MG63 (cell line): ENCODE measurements around the gene SFSWAP. TPM values are rescaled to one million over a fixed set of nuclear protein-coding genes. Genes with fewer than 3 reads are reported as not detected.
"Not testable (repeated sequence)": the region's sequence is repeated elsewhere in the genome, so short reads cannot be mapped to it uniquely, and the experiment has no call there.

Source experiments
- DNase-seq: peaks from one replicate; pipeline ENCODE4 v3.0.0-alpha.2; 2020
- H3K27me3 ChIP-seq: fragments of 250-450 bp; sonication (Bioruptor Pico); 2 replicates; pipeline ENCODE4 v1.5.1; 2020; ENCODE audit warnings: mild to moderate bottlenecking, moderate library complexity
- H3K36me3 ChIP-seq: fragments of 250-450 bp; sonication (Bioruptor Pico); 2 replicates; pipeline ENCODE4 v1.5.1; 2020; ENCODE audit warnings: mild to moderate bottlenecking, moderate library complexity
- H3K4me3 ChIP-seq: fragments of 250-450 bp; sonication (Bioruptor Pico); 2 replicates; pipeline ENCODE4 v1.5.1; 2020; ENCODE audit warnings: mild to moderate bottlenecking, moderate library complexity
- H3K9me3 ChIP-seq: fragments of 250-450 bp; sonication (Bioruptor Pico); 2 replicates; pipeline ENCODE4 v1.5.1; 2020; ENCODE audit warnings: mild to moderate bottlenecking, moderate library complexity
- total RNA-seq: library from RNA; depleted of rRNA; stranded (reverse); fragments of >200 nt; shearing (Covaris generic); gene quantifications from 2 replicates; pipeline ENCODE4 v1.2.3, GENCODE V29; 2014; ENCODE audit warnings: low replicate concordance

Gene SFSWAP
- total RNA-seq, 1 experiment from 2014 or later = 19.3 TPM

DNA sequence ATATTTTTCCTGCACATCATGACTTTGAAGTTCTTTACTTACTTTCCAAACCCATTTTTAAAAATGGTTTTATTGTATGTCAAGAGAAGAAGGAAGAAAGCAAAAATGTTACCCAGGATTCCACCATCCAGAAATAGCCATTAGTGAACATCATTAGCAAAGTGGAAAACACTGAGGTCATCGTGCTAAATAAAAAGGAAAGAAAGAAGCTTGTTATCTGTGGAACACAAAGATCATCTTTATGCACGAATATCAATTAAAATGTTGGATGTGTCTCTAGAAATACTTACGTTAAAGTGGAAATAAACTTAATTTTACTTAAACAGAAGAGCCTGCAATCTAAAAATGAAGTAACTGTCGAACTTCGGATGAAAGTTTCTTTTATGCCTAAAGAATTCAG is 27.3 kb downstream of the SFSWAP start:
- Histone ChIP-seq H3K36me3 (peaks cover 81% of the 10 kb centered on the region), H3K27me3 (no peaks in the 10 kb centered on the region), H3K9me3 (peaks cover 7% of the 10 kb centered on the region), H3K4me3 (no peak overlapping the region)
- no peak for DNase-seq

- H3K36me3 ChIP-seq = peaks cover 83% of the 10 kb centered on the region
- H3K4me3 ChIP-seq = no peak overlapping the region
- peaks cover 13% of the 10 kb centered on the region for H3K9me3 ChIP-seq
- no peak for DNase-seq
- H3K27me3 ChIP-seq = no peaks in the 10 kb centered on the region
Measured at GRCh38 chr12:131740626-131741025, 29.7 kb downstream of the SFSWAP start.

DNA sequence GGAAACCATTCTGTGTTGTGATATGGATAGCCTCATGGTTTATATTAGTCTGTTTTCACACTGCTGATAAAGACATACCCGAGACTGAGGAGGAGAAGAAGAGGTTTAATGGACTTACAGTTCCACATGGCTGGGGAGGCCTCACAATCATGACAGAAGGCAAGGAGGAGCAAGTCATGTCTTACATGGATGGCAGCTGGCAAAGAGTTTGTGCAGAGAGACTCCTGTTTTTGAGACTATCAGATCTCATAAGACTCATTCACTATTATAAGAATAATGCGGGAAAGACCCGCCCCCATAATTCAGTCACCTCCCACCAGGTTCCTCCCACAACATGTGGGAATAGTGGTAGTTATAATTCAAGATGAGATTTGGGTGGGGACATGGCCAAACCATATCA is 31.9 kb downstream of the SFSWAP start:
- H3K27me3 ChIP-seq, DNase-seq, H3K4me3 ChIP-seq: not testable (repeated sequence)
- Histone ChIP-seq H3K9me3 (peaks cover 13% of the 10 kb centered on the region), H3K36me3 (peaks cover 88% of the 10 kb centered on the region)

DNA sequence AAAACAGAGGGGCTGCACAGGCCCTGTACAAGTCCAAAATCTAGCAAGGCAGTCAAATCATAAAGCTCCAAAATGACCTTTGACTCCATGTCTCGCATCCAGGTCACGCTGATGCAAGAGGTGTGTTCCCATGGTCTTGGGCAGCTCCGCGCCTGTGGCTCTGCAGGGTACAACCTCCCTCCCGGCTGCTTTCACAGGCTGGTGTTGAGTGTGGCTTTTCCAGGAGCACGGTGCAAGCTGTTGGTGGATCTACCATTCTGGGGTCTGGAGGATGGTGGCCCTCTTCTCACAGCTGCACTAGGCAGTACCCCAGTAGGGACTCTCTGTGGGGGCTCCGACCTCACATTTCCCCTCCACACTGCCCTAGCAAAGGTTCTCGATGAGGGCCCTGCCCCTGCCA is 32.5 kb downstream of the SFSWAP start:
- not testable (repeated sequence) for H3K4me3 ChIP-seq, DNase-seq, H3K27me3 ChIP-seq
- peaks cover 13% of the 10 kb centered on the region for H3K9me3 ChIP-seq
- H3K36me3 ChIP-seq = peaks cover 88% of the 10 kb centered on the region

DNA sequence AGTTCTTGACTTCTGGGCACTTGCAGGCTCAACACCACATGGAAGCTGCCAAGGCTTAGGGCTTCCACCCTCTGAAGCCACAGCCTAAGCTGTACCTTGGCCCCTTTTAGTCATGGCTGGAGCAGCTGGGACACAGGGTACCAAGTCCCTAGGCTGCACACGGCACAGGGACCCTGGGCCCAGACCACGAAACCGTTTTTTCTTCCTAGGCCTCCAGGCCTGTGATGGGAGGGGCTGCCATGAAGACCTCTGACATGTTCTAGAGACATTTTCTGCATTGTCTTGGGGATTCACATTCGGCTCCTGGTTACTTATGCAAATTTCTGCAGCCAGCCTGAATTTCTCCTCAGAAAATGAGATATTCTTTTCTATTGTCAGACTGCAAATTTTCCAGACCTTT is 33.0 kb downstream of the SFSWAP start:
- not testable (repeated sequence) for DNase-seq, H3K4me3 ChIP-seq, H3K27me3 ChIP-seq
- Histone ChIP-seq H3K9me3 (peaks cover 13% of the 10 kb centered on the region), H3K36me3 (peaks cover 89% of the 10 kb centered on the region)

DNA sequence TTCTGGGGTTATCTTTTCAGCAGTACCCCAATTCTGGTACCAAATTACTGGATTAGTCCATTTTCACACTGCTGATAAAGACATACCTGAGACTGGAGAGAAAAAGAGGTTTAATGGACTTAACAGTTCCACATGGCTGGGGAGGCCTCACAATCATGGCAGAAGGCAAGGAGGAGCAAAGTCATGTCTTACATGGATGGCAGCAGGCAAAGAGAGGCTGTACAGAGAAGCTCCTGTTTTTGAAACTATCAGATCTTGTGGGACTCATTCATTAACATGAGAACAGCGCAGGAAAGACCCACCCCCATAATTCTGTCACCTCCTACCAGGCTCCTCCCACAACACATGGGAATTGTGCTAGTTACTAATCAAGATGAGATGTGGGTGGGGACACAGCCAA is 33.8 kb downstream of the SFSWAP start:
- DNase-seq, H3K27me3 ChIP-seq, H3K4me3 ChIP-seq: not testable (repeated sequence)
- Histone ChIP-seq H3K9me3 (peaks cover 13% of the 10 kb centered on the region), H3K36me3 (peaks cover 84% of the 10 kb centered on the region)

- H3K36me3 ChIP-seq = peaks cover 82% of the 10 kb centered on the region
- H3K4me3 ChIP-seq = no peak overlapping the region
- H3K9me3 ChIP-seq = peaks cover 13% of the 10 kb centered on the region
- DNase-seq = no peak
- H3K27me3 ChIP-seq = no peaks in the 10 kb centered on the region
Measured at GRCh38 chr12:131745706-131746105, 34.8 kb downstream of the SFSWAP start.

GRCh38 chr12:131747276-131748177 is 36.6 kb downstream of the SFSWAP start:
- H3K4me3 ChIP-seq = no peak overlapping the region
- H3K36me3 ChIP-seq = peaks cover 84% of the 10 kb centered on the region
- no peak for DNase-seq
- H3K27me3 ChIP-seq = no peaks in the 10 kb centered on the region
- H3K9me3 ChIP-seq = peaks cover 13% of the 10 kb centered on the region

DNA sequence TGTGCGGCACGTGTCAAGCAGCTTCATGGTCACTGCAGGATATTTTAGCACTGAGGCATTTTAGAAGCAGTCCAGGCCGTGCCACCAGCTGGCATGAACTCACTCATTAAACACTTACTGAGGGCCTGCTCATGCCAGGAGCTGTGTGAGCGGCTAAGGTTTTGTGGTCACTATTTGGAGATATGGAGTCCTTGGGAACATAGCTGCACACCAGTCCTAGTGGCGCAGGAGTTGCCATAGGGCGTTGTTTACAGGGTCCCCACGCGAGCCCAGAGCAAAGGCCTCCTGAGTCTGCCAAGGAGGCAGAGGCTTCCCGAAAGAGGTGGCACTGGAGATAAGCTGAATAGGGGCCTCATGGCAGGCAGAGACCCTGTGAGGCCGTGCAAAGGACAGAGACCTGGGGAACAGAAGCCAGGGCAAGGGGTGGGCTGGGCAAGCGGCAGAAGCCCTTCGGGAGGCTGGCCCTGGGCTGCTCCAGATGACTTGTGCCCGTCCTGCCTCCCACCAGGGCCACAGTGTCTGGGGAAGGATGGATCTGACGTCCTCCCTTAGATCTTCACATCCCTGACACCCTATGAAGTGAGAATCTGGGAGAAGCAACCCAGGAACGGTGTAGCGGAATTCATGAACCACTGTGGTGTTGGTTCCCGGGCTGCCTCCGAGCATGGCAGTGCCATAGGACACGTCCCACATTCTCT is 38.9 kb downstream of the SFSWAP start:
- no peak for DNase-seq
- no peaks in the 10 kb centered on the region for H3K9me3 ChIP-seq
- no peak overlapping the region for H3K4me3 ChIP-seq
- H3K36me3 ChIP-seq = peaks cover 81% of the 10 kb centered on the region
- H3K27me3 ChIP-seq = no peaks in the 10 kb centered on the region

DNA sequence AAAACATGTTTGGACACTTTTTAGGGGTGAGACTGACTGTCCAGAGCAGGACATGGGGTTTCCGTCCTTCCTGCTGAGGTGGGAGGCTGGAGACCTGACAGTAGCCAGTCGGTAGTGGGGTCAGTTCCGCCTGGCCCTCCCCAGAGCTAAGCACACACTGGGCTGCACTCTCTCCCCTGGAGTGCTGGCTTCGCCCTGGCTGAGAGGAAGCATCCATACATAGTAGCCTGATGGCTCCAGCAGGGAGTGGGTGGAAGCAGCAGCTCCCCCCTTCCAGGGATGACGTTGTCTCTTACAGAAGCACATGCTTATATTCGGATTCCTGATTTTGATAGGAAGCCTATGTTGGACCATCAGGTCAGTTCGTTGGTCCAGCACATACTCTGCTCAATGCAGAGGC is 40.4 kb downstream of the SFSWAP start:
- H3K9me3 ChIP-seq = no peaks in the 10 kb centered on the region
- no peak for DNase-seq
- H3K4me3 ChIP-seq = no peak overlapping the region
- H3K36me3 ChIP-seq = peaks cover 81% of the 10 kb centered on the region
- H3K27me3 ChIP-seq = no peaks in the 10 kb centered on the region

- Histone ChIP-seq H3K36me3 (peaks cover 83% of the 10 kb centered on the region), H3K9me3 (no peaks in the 10 kb centered on the region), H3K4me3 (no peak overlapping the region), H3K27me3 (no peaks in the 10 kb centered on the region)
- no peak for DNase-seq
Measured at GRCh38 chr12:131752451-131752850, 41.6 kb downstream of the SFSWAP start.

GRCh38 chr12:131753005-131753404 is 42.1 kb downstream of the SFSWAP start:
- H3K9me3 ChIP-seq = no peaks in the 10 kb centered on the region
- H3K27me3 ChIP-seq = no peaks in the 10 kb centered on the region
- peaks cover 85% of the 10 kb centered on the region for H3K36me3 ChIP-seq
- DNase-seq = no peak
- H3K4me3 ChIP-seq = no peak overlapping the region

GRCh38 chr12:131753757-131754156 is 42.9 kb downstream of the SFSWAP start:
- Histone ChIP-seq H3K36me3 (peaks cover 87% of the 10 kb centered on the region), H3K9me3 (no peaks in the 10 kb centered on the region), H3K4me3 (no peak overlapping the region), H3K27me3 (no peaks in the 10 kb centered on the region)
- DNase-seq = no peak

GRCh38 chr12:131754184-131754583 is 43.3 kb downstream of the SFSWAP start:
- peaks cover 91% of the 10 kb centered on the region for H3K36me3 ChIP-seq
- no peaks in the 10 kb centered on the region for H3K27me3 ChIP-seq
- DNase-seq = no peak
- no peaks in the 10 kb centered on the region for H3K9me3 ChIP-seq
- H3K4me3 ChIP-seq = no peak overlapping the region

DNA sequence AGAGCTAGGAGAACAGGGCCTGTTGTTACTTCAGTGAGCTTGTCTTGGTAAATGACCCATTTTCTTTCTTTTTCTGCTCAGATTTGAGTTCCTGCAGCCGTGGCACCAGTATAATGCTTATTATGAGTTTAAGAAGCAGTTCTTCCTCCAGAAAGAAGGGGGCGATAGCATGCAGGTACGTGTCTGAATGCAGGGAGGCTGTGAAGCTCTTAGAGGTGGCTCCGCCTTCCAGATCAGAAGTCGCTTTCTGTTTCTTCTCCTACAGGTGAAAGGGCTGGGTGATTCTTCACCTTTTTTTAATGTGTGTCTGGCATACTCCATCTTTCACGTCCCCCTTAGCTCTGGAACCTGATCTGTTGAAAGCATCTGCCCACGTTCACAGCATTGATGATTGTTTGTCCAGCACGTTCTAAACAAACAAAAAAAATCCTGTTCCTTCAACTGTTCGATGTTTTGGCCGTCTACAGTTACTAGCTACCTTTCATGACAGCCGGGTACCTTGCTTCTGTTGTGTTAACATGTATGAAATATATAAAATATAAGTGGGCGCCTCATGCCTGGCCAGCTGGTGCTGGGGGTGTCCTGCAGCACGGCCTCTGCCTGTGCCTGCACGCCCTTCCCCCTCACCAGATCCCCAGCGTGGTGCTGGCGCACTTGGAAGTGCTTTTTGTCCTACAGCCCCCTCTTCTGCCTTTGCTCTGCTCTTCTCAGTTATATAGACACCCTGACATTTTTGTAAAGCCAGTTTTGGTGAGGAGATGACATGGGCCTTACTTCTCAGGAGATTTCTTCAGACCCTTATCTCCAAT is 44.6 kb downstream of the SFSWAP start:
- H3K36me3 ChIP-seq = peaks cover 94% of the 10 kb centered on the region
- no peak for DNase-seq
- no peaks in the 10 kb centered on the region for H3K9me3 ChIP-seq
- no peaks in the 10 kb centered on the region for H3K27me3 ChIP-seq
- H3K4me3 ChIP-seq = no peak overlapping the region

GRCh38 chr12:131756441-131756840 is 45.6 kb downstream of the SFSWAP start:
- Histone ChIP-seq H3K36me3 (peaks cover 94% of the 10 kb centered on the region), H3K4me3 (no peak overlapping the region), H3K9me3 (no peaks in the 10 kb centered on the region), H3K27me3 (no peaks in the 10 kb centered on the region)
- no peak for DNase-seq

DNA sequence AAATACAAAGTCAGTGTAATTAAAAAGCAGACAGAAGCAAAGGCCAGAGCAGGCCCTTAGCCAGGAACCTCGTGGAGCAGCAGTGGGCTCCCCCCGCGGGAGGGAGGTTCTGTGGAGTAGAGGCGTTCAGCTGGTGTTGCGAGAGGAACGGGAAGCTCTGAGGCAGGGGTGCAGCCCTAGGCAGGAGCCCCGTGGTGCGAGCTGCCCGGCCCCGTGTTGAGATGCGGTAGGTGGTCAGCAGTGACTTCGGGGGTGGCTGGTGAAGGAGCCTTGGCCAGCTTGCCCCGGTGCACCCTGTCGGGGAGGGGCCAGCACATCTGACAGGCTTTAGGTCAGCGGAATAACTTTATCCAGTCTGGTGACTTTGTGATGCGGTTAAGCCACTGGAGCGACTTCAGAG is 46.2 kb downstream of the SFSWAP start:
- Histone ChIP-seq H3K4me3 (no peak overlapping the region), H3K9me3 (no peaks in the 10 kb centered on the region), H3K27me3 (no peaks in the 10 kb centered on the region), H3K36me3 (peaks cover 94% of the 10 kb centered on the region)
- no peak for DNase-seq
